Measurements from ENCODE around the gene SLC25A27. TPM values are rescaled to one million over a fixed set of nuclear protein-coding genes. Genes with fewer than 3 reads are reported as not detected.

SLC25A27 gene
- total RNA-seq, 1 experiment from 2014 or later = 10.7 TPM

- CTCF ChIA-PET = interaction anchor here (1.0 kb wide), 1 partner anchor 17 kb away, joined by 4 read pairs; no protein-coding TSS in a partner anchor
- ATAC-seq (no peak), DNase-seq (ENCODE audit: low read depth, low spot score) (no peak)
- Histone ChIP-seq H3K9ac (ENCODE audit: low read length) (no peak overlapping the region), H3K9me3 (ENCODE audit: control insufficient read depth in 1 of 2, insufficient read depth in 1 of 2, low read depth in 1 of 2, low read length in 2 of 2) (no peaks in the 10 kb centered on the region), H3K36me3 (ENCODE audit: control insufficient read depth in 1 of 2, insufficient read depth in 2 of 2, low read length in 2 of 2) (no peaks in the 10 kb centered on the region), H3K4me2 (ENCODE audit: low read length) (no peak overlapping the region), H3K4me3 (replicated peaks in 1 of 2; ENCODE audit: low read depth in 1 of 2, low read length in 2 of 2) (no peak overlapping the region), H4K20me1 (ENCODE audit: insufficient read depth) (no peaks in the 10 kb centered on the region), H3K79me2 (ENCODE audit: insufficient read depth, low read length) (no peaks in the 10 kb centered on the region), H3K27ac (ENCODE audit: low read depth, low read length) (no peak overlapping the region), H2AFZ (ENCODE audit: low read depth, low read length, poor library complexity, severe bottlenecking) (peak overlapping the region; percentile 8), H3K9me2 (ENCODE audit: insufficient read depth) (no peaks in the 10 kb centered on the region), H3K4me1 (ENCODE audit: control insufficient read depth in 1 of 2, insufficient read depth in 2 of 2, low read length in 2 of 2) (peaks cover 2 to 6% of the 10 kb centered on the region in 2 experiments; a peak in 1 of 4 replicates), H3K27me3 (ENCODE audit: insufficient read depth, low read length) (no peaks in the 10 kb centered on the region)
- RAD21 ChIA-PET (ENCODE audit: low non-redundant PET in 1 of 2, low total read pairs in 2 of 2, uncharacterized antibody in 2 of 2, unreplicated experiment in 2 of 2) = no interaction called here
- no TSS peak for BruUV-seq (replicated peaks)
- no peak for TF ChIP-seq ELF1 (IDR thresholded peaks at IDR 0.05; ENCODE audit: borderline replicate concordance, low read depth)
- peak; percentile 55 for TF ChIP-seq CEBPB (IDR thresholded peaks at IDR 0.05; ENCODE audit: low read depth)
- intact Hi-C loops (cut with micrococcal nuclease) = no loop called here
- POLR2A ChIA-PET = no interaction called here
Measured at GRCh38 chr6:46638650-46639049, 14.1 kb upstream of the SLC25A27 start.

- intact Hi-C loops (cut with micrococcal nuclease) = no loop called here
- POLR2A ChIA-PET = no interaction called here
Measured at GRCh38 chr6:46642928-46643751, 9.6 kb upstream of the SLC25A27 start.

More at GRCh38 chr6:46642928-46643751, 9.6 kb upstream of the SLC25A27 start:
- Histone ChIP-seq H3K9me3 (ENCODE audit: control insufficient read depth in 1 of 2, insufficient read depth in 1 of 2, low read depth in 1 of 2, low read length in 2 of 2) (no peaks in the 10 kb centered on the region), H3K79me2 (ENCODE audit: insufficient read depth, low read length) (no peaks in the 10 kb centered on the region), H3K9ac (ENCODE audit: low read length) (no peak overlapping the region), H2AFZ (ENCODE audit: low read depth, low read length, poor library complexity, severe bottlenecking) (no peak overlapping the region), H3K4me1 (ENCODE audit: control insufficient read depth in 1 of 2, insufficient read depth in 2 of 2, low read length in 2 of 2) (peaks cover 2 to 6% of the 10 kb centered on the region in 2 experiments; a peak in 1 of 4 replicates), H3K27ac (ENCODE audit: low read depth, low read length) (no peak overlapping the region), H3K27me3 (ENCODE audit: insufficient read depth, low read length) (no peaks in the 10 kb centered on the region), H4K20me1 (ENCODE audit: insufficient read depth) (no peaks in the 10 kb centered on the region), H3K9me2 (ENCODE audit: insufficient read depth) (no peaks in the 10 kb centered on the region), H3K36me3 (ENCODE audit: control insufficient read depth in 1 of 2, insufficient read depth in 2 of 2, low read length in 2 of 2) (no peaks in the 10 kb centered on the region), H3K4me3 (replicated peaks in 1 of 2; ENCODE audit: low read depth in 1 of 2, low read length in 2 of 2) (no peak overlapping the region), H3K4me2 (ENCODE audit: low read length) (no peak overlapping the region)
- ChIA-PET CTCF (no interaction called here), RAD21 (ENCODE audit: low non-redundant PET in 1 of 2, low total read pairs in 2 of 2, uncharacterized antibody in 2 of 2, unreplicated experiment in 2 of 2) (no interaction called here)
- BruUV-seq (replicated peaks) = no TSS peak
- no peak for TF ChIP-seq SP1 (IDR thresholded peaks at IDR 0.05; ENCODE audit: low read depth)
- DNase-seq (ENCODE audit: low read depth, low spot score) = no peak
- no peak for ATAC-seq

Measured in HCT116 (cell line).